Trophoblast cell (in vitro differentiated cells and primary cell): Measurements from ENCODE around the gene STAMBP.
"Not testable (repeated sequence)": the region's sequence is repeated elsewhere in the genome, so short reads cannot be mapped to it uniquely, and the experiment has no call there.

Source experiments
- DNase-seq, 2 donors: peaks; one replicate each; pipeline ENCODE4 v3.0.0-alpha.2; 2016
- H2AFZ ChIP-seq: 2 replicates; pipeline ENCODE4 v1.6.1; 2013; ENCODE audit warnings: low read length, moderate library complexity, mild to moderate bottlenecking; ENCODE audit not compliant: insufficient read depth, poor library complexity
- H2AK5ac ChIP-seq: 2 replicates; pipeline ENCODE4 v1.6.1; 2013; ENCODE audit warnings: mild to moderate bottlenecking, low read length
- H2BK120ac ChIP-seq: 2 replicates; pipeline ENCODE4 v1.6.1; 2013; ENCODE audit warnings: low read length, mild to moderate bottlenecking, moderate library complexity; ENCODE audit not compliant: insufficient read depth, poor library complexity
- H2BK12ac ChIP-seq: 2 replicates; pipeline ENCODE4 v1.6.1; 2013; ENCODE audit warnings: mild to moderate bottlenecking, low read length, moderate library complexity
- H2BK5ac ChIP-seq: 2 replicates; pipeline ENCODE4 v1.6.1; 2013; ENCODE audit warnings: low read length, low read depth, moderate library complexity, mild to moderate bottlenecking; ENCODE audit not compliant: poor library complexity
- H3K14ac ChIP-seq: 2 replicates; pipeline ENCODE4 v1.6.1; 2013; ENCODE audit warnings: mild to moderate bottlenecking, low read length
- H3K18ac ChIP-seq: 2 replicates; pipeline ENCODE4 v1.6.1; 2013; ENCODE audit warnings: mild to moderate bottlenecking, low read length
- H3K23ac ChIP-seq: 2 replicates; pipeline ENCODE4 v1.6.1; 2013; ENCODE audit warnings: low read length
- H3K27ac ChIP-seq: 2 replicates; pipeline ENCODE4 v1.5.1; 2013; ENCODE audit warnings: low read depth, mild to moderate bottlenecking, inconsistent platforms, low read length, moderate library complexity
- H3K27me3 ChIP-seq: 2 replicates; pipeline ENCODE4 v1.6.1; 2013; ENCODE audit warnings: inconsistent platforms, mild to moderate bottlenecking, low read length, moderate library complexity; ENCODE audit not compliant: insufficient read depth
- H3K36me3 ChIP-seq, 2 experiments: 1 replicate in 1 of 2; 2 replicates in 1 of 2; pipeline ENCODE4 v1.6.1; 2013; ENCODE audit warnings: low read length in 2 of 2, mild to moderate bottlenecking in 2 of 2, moderate library complexity in 1 of 2; ENCODE audit not compliant: insufficient read depth in 2 of 2, control insufficient read depth in 1 of 2
- H3K4ac ChIP-seq: 2 replicates; pipeline ENCODE4 v1.6.1; 2013; ENCODE audit warnings: low read depth, mild to moderate bottlenecking, low read length, moderate library complexity
- H3K4me1 ChIP-seq, 2 experiments: 1 replicate in 1 of 2; 2 replicates in 1 of 2; pipeline ENCODE4 v1.6.1; 2013; ENCODE audit warnings: low read length in 2 of 2, mild to moderate bottlenecking in 2 of 2, moderate library complexity in 1 of 2; ENCODE audit not compliant: insufficient read depth in 2 of 2, control insufficient read depth in 1 of 2
- H3K4me2 ChIP-seq: 2 replicates; pipeline ENCODE4 v1.6.1; 2013; ENCODE audit warnings: inconsistent platforms, mild to moderate bottlenecking, low read length, moderate library complexity
- H3K4me3 ChIP-seq: 2 replicates; pipeline ENCODE4 v1.5.1; 2013; ENCODE audit warnings: mild to moderate bottlenecking, low read depth, low read length, inconsistent platforms
- H3K79me1 ChIP-seq: one replicate; pipeline ENCODE4 v1.6.1; 2013; ENCODE audit warnings: low read length
- H3K79me2 ChIP-seq: 2 replicates; pipeline ENCODE4 v1.6.1; 2013; ENCODE audit warnings: low read length, mild to moderate bottlenecking; ENCODE audit not compliant: control insufficient read depth, insufficient read depth, poor library complexity
- H3K9ac ChIP-seq: 2 replicates; pipeline ENCODE4 v1.6.1; 2013; ENCODE audit warnings: mild to moderate bottlenecking, low read length
- H3K9me3 ChIP-seq: 2 replicates; pipeline ENCODE4 v1.6.1; 2013; ENCODE audit warnings: low read depth, mild to moderate bottlenecking, control low read depth, inconsistent platforms, low read length; ENCODE audit not compliant: insufficient read depth
- H4K12ac ChIP-seq: 2 replicates; pipeline ENCODE4 v1.6.1; 2013; ENCODE audit warnings: low read depth, mild to moderate bottlenecking, low read length, moderate library complexity
- H4K8ac ChIP-seq: 2 replicates; pipeline ENCODE4 v1.6.1; 2013; ENCODE audit warnings: low read depth, mild to moderate bottlenecking, low read length, moderate library complexity
- H4K91ac ChIP-seq: one replicate; pipeline ENCODE4 v1.6.1; 2013; ENCODE audit warnings: low read depth, mild to moderate bottlenecking, low read length, moderate library complexity
- WGBS: extraction: QIAGEN DNeasy Blood & Tissue Kit; methylation state at CpG from one replicate; pipeline ENCODE4 v1.1.7; 2013; ENCODE audit warnings: missing lambda C conversion rate; ENCODE audit not compliant: insufficient read length, insufficient coverage; ENCODE audit errors: extremely low coverage; 5-methylcytosine and 5-hydroxymethylcytosine counted together

The STAMBP gene

DNA sequence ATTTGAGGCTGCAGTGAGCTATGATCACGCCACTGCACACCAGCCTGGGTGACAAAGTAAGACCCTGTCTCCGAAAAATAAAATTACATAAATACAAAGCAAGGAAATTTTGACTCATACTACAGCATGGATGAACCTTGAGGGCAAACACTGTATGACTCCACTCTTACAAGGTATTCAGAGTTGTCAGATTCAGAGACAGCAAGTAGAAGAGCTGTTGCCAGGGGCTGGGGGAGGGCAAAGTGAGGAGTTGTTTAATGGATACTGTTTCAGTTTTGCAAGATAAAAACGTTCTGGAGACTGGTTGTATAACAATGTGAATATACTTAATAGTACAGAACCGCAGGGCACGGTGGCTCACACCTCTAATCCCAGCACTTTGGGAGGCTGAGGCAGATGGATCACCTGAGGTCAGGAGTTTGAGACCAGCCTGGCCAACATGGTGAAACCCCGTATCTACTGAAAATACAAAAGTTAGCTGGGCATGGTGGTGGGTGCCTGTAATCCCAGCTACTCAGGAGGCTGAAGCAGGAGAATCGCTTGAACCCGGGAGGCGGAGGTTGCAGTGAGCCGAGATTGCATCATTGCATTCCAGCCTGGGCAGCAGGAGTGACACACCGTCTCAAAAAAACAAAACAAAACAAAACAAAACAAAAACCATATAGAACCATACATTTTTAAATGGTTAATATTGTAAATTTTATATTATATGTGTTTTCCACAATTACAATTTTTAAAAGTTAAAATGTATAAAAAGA is 59.0 kb downstream of the STAMBP start:
- H3K4ac ChIP-seq, H3K36me3 ChIP-seq, H2BK12ac ChIP-seq, H3K23ac ChIP-seq, H3K9me3 ChIP-seq, H4K8ac ChIP-seq, H2AK5ac ChIP-seq, H3K4me1 ChIP-seq, H4K12ac ChIP-seq, H3K9ac ChIP-seq, H3K18ac ChIP-seq, H2BK120ac ChIP-seq, H2BK5ac ChIP-seq, H3K4me3 ChIP-seq, H2AFZ ChIP-seq, H3K27me3 ChIP-seq, H3K4me2 ChIP-seq, H3K79me1 ChIP-seq, H3K14ac ChIP-seq, H3K27ac ChIP-seq, H4K91ac ChIP-seq, H3K79me2 ChIP-seq: not testable (repeated sequence)
- WGBS, result no CpG with 5 or more reads among the region's 11 CpGs
- peak; percentile 51 to 76 for DNase-seq

DNA sequence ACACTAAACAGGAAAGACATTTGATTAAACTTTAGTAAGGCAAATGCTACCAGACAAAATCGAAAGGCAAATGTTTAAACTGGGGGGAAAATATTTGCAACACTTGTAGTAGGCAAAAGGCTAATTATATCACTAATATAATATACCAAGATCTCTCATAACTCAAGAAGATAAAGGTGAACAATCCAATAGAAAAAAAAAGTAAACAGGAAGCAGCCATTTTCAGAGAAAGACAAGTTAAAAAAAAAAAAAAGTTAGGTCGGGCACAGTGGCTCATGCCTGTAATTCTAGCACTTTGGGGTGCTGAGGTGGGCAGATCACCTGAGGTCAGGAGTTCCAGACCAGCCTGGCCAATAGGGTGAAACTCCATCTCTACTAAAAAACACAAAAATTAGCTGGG is 59.6 kb downstream of the STAMBP start:
- no CpG with 5 or more reads among the region's 2 CpGs for WGBS
- Histone ChIP-seq H3K14ac (no peak overlapping the region), H4K8ac (no peak overlapping the region), H2BK12ac (no peak overlapping the region), H3K27me3 (no peaks in the 10 kb centered on the region), H3K4me2 (no peak overlapping the region), H3K9me3 (no peaks in the 10 kb centered on the region), H2BK120ac (no peak overlapping the region), H2AFZ (no peak overlapping the region), H3K4me1 (no peaks in the 10 kb centered on the region), H3K36me3 (no peaks in the 10 kb centered on the region), H3K4me3 (no peak overlapping the region), H3K18ac (no peak overlapping the region), H3K79me1 (no peaks in the 10 kb centered on the region), H3K79me2 (no peaks in the 10 kb centered on the region), H3K23ac (no peak overlapping the region), H4K91ac (no peak overlapping the region), H2AK5ac (no peak overlapping the region), H3K27ac (no peak overlapping the region), H4K12ac (no peak overlapping the region), H3K9ac (no peak overlapping the region), H2BK5ac (no peak overlapping the region), H3K4ac (no peak overlapping the region)
- no peak for DNase-seq

DNA sequence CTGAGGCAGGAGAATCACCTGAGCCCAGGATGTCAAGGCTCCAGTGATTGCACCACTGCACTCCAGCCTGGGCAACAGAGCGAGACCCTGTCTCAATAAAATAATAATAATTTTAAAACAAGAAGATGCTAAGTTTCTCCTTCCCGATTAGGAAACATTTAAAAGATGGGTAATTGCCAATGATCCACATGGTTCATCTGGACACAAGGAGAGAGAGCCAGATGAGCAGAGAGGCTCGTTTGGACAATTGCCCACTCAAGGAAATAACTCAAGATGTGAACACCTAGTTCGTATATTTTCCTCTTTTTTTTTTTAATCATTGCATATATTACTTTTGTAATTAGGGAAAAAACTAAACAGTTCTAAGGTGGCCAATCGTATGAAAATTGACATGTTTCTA is 60.4 kb downstream of the STAMBP start:
- no peaks in the 10 kb centered on the region for H3K79me1 ChIP-seq
- H3K4me1 ChIP-seq, result no peaks in the 10 kb centered on the region
- H3K4me2 ChIP-seq, result no peak overlapping the region
- no peak for DNase-seq
- H2BK120ac ChIP-seq, result no peak overlapping the region
- no peak overlapping the region for H2BK12ac ChIP-seq
- H2BK5ac ChIP-seq, result no peak overlapping the region
- no peaks in the 10 kb centered on the region for H3K27me3 ChIP-seq
- no peak overlapping the region for H4K8ac ChIP-seq
- no peak overlapping the region for H3K18ac ChIP-seq
- H2AFZ ChIP-seq, result no peak overlapping the region
- no peak overlapping the region for H3K27ac ChIP-seq
- H4K12ac ChIP-seq, result no peak overlapping the region
- no peaks in the 10 kb centered on the region for H3K36me3 ChIP-seq
- H3K4ac ChIP-seq, result no peak overlapping the region
- no peak overlapping the region for H3K23ac ChIP-seq
- H3K4me3 ChIP-seq, result no peak overlapping the region
- no CpG with 5 or more reads among the region's 5 CpGs for WGBS
- H3K9ac ChIP-seq, result no peak overlapping the region
- no peak overlapping the region for H4K91ac ChIP-seq
- no peak overlapping the region for H3K14ac ChIP-seq
- H3K79me2 ChIP-seq, result no peaks in the 10 kb centered on the region
- no peak overlapping the region for H2AK5ac ChIP-seq
- no peaks in the 10 kb centered on the region for H3K9me3 ChIP-seq

DNA sequence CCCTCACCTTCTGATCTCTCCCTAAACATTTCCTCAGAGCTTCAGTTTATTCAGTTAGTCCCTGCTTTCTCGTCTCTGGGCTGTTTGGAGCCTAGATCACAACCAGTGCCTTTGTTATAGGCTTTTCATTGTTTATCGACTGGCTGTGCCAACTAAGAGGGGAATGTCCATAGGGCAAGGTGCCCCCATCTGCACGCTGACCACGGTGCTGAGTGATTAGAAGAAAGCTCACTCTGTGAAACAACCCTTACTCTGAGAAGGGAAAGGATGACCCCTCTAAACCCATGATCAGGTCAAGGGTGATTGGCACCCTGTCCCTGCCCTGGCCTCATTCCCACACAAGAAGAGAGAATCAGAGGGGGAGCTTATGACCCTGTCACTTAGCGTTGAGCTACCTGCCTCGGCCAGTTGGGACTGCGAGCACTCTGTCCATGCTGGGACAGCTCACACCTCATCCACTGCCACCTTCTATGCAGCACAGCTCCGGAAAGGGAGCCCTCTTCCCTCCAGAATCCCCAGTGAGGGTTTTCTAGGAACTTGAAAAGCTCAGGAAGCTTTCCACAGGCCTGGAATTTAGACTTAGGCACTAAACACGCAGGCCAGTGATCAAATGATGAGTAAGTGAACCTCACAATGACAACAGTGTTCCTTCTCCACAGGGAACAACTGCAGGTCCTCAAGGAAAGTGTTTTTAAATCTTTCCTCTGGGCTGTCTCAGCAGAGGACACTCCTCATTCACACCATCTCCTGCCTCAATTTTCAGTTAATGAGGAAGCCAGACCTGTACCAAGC is 61.7 kb downstream of the STAMBP start:
- Histone ChIP-seq H3K4me3 (no peak overlapping the region), H3K4ac (no peak overlapping the region), H3K27ac (no peak overlapping the region), H2BK5ac (no peak overlapping the region), H3K18ac (no peak overlapping the region), H3K9me3 (no peaks in the 10 kb centered on the region), H4K8ac (no peak overlapping the region), H3K23ac (no peak overlapping the region), H3K14ac (no peak overlapping the region), H3K4me2 (no peak overlapping the region), H3K36me3 (no peaks in the 10 kb centered on the region), H2AFZ (no peak overlapping the region), H2BK120ac (no peak overlapping the region), H3K79me2 (no peaks in the 10 kb centered on the region), H2BK12ac (no peak overlapping the region), H4K12ac (no peak overlapping the region), H2AK5ac (no peak overlapping the region), H3K27me3 (no peaks in the 10 kb centered on the region), H4K91ac (no peak overlapping the region), H3K9ac (no peak overlapping the region), H3K79me1 (no peaks in the 10 kb centered on the region), H3K4me1 (no peaks in the 10 kb centered on the region)
- WGBS, result no CpG with 5 or more reads among the region's 9 CpGs
- DNase-seq, result no peak
